MCF 10A (cell line): Measurements from ENCODE around the gene NPW. TPM values are rescaled to one million over a fixed set of nuclear protein-coding genes. Genes with fewer than 3 reads are reported as not detected.

ENCODE experiments used
- BruUV-seq: library from RNA; stranded (reverse); fragments of 400-500 nt; replicated peaks from 2 replicates; lab custom pipeline; 2021; lab: Mats Ljungman, UMichigan
- CTCF ChIA-PET: fragments of 300-600 bp; sonication (Branson Sonifier 250); formaldehyde crosslinking; extraction: SDS; loops from one replicate; lab custom pipeline; 2021; ENCODE audit warnings: antibody characterized with exemption, inconsistent platforms; lab: Yijun Ruan, JAX
- POLR2A ChIA-PET: fragments of 300-600, 350-650 bp; sonication (Branson Sonifier 250); formaldehyde crosslinking; extraction: SDS; loops from one replicate; lab custom pipeline; 2020; ENCODE audit warnings: antibody characterized with exemption, inconsistent platforms; lab: Yijun Ruan, JAX
- DNase-seq: peaks from one replicate; pipeline ENCODE4 v3.0.0-alpha.2; 2018; ENCODE audit not compliant: unreplicated experiment
- H3K27ac Mint-ChIP-seq: one replicate; pipeline ENCODE4 v1.8.0; 2022; ENCODE audit warnings: mild to moderate bottlenecking, low read depth, mixed read lengths; ENCODE audit not compliant: unreplicated experiment
- H3K27me3 Mint-ChIP-seq: one replicate; pipeline ENCODE4 v1.8.0; 2022; ENCODE audit warnings: mixed read lengths; ENCODE audit not compliant: insufficient read depth, unreplicated experiment
- H3K36me3 Mint-ChIP-seq: one replicate; pipeline ENCODE4 v1.8.0; 2022; ENCODE audit warnings: mild to moderate bottlenecking, moderate library complexity, mixed read lengths; ENCODE audit not compliant: insufficient read depth, unreplicated experiment
- H3K4me1 Mint-ChIP-seq: one replicate; pipeline ENCODE4 v1.8.0; 2022; ENCODE audit warnings: mixed read lengths; ENCODE audit not compliant: insufficient read depth, unreplicated experiment
- H3K4me3 Mint-ChIP-seq: one replicate; pipeline ENCODE4 v1.8.0; 2022; ENCODE audit warnings: mild to moderate bottlenecking, moderate library complexity, mixed read lengths; ENCODE audit not compliant: unreplicated experiment
- H3K9me3 Mint-ChIP-seq: one replicate; pipeline ENCODE4 v1.8.0; 2022; ENCODE audit warnings: mixed read lengths; ENCODE audit not compliant: unreplicated experiment
- intact Hi-C: fragments of 100-400 bp; cut with micrococcal nuclease; formaldehyde crosslinking; loops from 2 replicates; pipeline ENCODE4 v1.14.1; 2022
- total RNA-seq: library from RNA; stranded (reverse); gene quantifications from 2 replicates; pipeline ENCODE4 v1.2.3, GENCODE V29; 2022
- TF ChIP-seq, protein P1 (sequence below): fragments of 200-600 bp; IDR thresholded peaks from one replicate; pipeline ENCODE4 v1.8.0; 2022; ENCODE audit warnings: antibody characterized with exemption, mild to moderate bottlenecking; ENCODE audit not compliant: unreplicated experiment

Gene NPW
- total RNA-seq, 1 experiment from 2014 or later, result 4.9 TPM

DNA sequence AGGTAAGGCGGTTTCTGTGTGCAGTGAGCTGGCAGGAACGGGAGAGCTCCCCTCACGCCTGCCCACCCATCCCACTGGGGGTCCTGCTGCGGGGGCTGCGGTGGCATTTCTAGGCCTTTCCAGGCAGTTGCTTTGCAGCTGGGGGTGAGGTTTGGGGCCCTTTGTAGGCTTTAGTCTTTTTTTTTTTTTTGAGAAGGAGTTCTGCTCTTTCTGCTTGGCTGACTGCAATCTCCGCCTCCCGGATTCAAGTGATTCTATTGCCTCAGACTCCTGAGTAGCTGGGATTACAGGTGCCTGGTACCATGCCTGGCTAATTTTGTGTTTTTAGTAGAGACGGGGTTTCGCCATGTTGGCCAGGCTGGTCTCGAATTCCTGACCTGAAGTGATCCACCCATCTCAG, 39.3 kb downstream of the NPW start:
- no peak overlapping the region for H3K27ac Mint-ChIP-seq
- no TSS peak for BruUV-seq

DNA sequence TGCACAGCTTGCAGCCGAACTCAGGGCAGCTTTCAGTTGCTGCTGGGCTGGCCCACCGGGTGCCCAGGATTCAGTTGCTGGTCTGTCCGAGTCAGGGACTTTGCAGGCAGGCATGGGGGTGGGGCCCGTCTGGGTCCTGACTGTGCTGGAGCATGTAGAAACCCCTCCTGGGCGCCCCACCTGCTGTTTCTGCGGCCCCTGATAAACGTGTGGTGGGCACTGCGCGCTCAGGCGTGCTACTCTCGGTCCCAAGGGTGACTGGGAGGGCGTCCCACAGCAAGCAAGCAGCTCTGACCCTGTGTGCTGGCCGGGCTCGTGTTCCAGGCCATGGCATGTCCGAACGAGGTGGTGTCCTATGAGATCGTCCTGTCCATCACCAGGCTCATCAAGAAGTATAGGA, 40.8 kb downstream of the NPW start:
- Mint-ChIP-seq H3K36me3 (peaks cover 28% of the 10 kb centered on the region), H3K27ac (no peak overlapping the region), H3K9me3 (no peaks in the 10 kb centered on the region), H3K4me1 (no peaks in the 10 kb centered on the region), H3K27me3 (no peaks in the 10 kb centered on the region), H3K4me3 (no peak overlapping the region)
- intact Hi-C loops, result no loop called here
- TF ChIP-seq, protein P1, sequence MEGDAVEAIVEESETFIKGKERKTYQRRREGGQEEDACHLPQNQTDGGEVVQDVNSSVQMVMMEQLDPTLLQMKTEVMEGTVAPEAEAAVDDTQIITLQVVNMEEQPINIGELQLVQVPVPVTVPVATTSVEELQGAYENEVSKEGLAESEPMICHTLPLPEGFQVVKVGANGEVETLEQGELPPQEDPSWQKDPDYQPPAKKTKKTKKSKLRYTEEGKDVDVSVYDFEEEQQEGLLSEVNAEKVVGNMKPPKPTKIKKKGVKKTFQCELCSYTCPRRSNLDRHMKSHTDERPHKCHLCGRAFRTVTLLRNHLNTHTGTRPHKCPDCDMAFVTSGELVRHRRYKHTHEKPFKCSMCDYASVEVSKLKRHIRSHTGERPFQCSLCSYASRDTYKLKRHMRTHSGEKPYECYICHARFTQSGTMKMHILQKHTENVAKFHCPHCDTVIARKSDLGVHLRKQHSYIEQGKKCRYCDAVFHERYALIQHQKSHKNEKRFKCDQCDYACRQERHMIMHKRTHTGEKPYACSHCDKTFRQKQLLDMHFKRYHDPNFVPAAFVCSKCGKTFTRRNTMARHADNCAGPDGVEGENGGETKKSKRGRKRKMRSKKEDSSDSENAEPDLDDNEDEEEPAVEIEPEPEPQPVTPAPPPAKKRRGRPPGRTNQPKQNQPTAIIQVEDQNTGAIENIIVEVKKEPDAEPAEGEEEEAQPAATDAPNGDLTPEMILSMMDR, result no peak
- no peak for DNase-seq
- ChIA-PET POLR2A (interaction anchor here (0.7 to 2.1 kb wide), 3 partner anchors 13 to 64 kb away, joined by 3 to 6 read pairs (median 5); partner anchors contain the start of genes NTHL1 and TSC2), CTCF (no interaction called here)
- no TSS peak for BruUV-seq

More for the DNA sequence above, 39.3 kb downstream of the NPW start:
- POLR2A ChIA-PET, result no interaction called here
- H3K4me3 Mint-ChIP-seq, result no peak overlapping the region
- CTCF ChIA-PET, result interaction anchor here (0.6 kb wide), 1 partner anchor 1273 kb away, joined by 3 read pairs; no protein-coding TSS in a partner anchor
- H3K27me3 Mint-ChIP-seq, result no peaks in the 10 kb centered on the region
- no peak for DNase-seq
- TF ChIP-seq, protein P1, result no peak
- H3K4me1 Mint-ChIP-seq, result no peaks in the 10 kb centered on the region
- H3K9me3 Mint-ChIP-seq, result no peaks in the 10 kb centered on the region
- intact Hi-C loops, result no loop called here
- H3K36me3 Mint-ChIP-seq, result peaks cover 28% of the 10 kb centered on the region

DNA sequence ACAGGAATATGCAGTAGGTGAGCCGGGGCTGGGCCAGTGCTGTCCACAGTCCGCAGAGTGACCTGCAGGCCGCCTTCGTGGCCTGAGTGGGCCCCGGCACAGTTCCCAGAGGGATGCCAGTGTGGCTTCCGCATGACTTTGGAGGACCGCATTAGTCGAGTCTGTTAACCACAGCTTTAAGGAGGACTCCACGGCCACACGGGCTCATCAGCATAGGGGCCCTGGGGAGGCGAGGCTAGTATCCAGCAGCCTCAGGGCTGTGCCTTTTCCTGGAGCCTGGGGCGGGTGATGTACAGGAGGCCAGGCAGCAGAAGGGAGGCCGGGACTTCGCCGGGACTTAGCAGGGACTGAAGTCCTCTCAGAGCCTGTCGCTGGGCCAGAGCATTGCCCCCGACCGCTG, 41.4 kb downstream of the NPW start:
- CTCF ChIA-PET, result no interaction called here

DNA sequence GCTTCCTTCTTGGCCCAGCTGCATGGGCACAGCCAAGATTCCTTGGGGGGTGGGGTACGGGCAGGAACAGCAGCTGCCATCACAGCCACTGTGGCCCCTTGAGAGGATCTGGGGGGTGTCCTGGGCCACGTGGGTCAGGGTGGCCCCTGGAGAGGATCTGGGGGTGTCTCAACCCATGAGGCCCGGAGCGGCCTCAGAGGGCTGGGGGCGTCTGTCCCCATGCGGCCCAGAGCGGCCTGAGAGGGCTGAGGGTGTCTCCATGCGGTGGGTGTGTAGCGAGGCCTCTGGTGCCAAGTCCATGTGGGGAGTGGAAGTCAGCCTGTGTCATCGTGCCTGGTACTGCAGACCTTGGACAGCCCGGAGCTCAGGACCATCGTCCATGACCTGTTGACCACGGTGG, 41.9 kb downstream of the NPW start:
- no TSS peak for BruUV-seq
- H3K27me3 Mint-ChIP-seq, result no peaks in the 10 kb centered on the region
- no peak for DNase-seq
- CTCF ChIA-PET, result no interaction called here
- H3K4me3 Mint-ChIP-seq, result no peak overlapping the region
- H3K36me3 Mint-ChIP-seq, result peaks cover 25% of the 10 kb centered on the region
- no peaks in the 10 kb centered on the region for H3K9me3 Mint-ChIP-seq
- H3K4me1 Mint-ChIP-seq, result no peaks in the 10 kb centered on the region
- POLR2A ChIA-PET, result interaction anchor here (1.0 to 2.1 kb wide), 2 partner anchors 14 to 17 kb away, joined by 3 to 6 read pairs; partner anchors contain the start of genes NTHL1 and TSC2
- intact Hi-C loops, result no loop called here
- TF ChIP-seq, protein P1, result no peak
- no peak overlapping the region for H3K27ac Mint-ChIP-seq

More for the DNA sequence above, 41.4 kb downstream of the NPW start:
- DNase-seq, result no peak
- no peaks in the 10 kb centered on the region for H3K9me3 Mint-ChIP-seq
- no TSS peak for BruUV-seq
- intact Hi-C loops, result no loop called here
- H3K36me3 Mint-ChIP-seq, result peaks cover 25% of the 10 kb centered on the region
- POLR2A ChIA-PET, result interaction anchor here (1.0 to 2.1 kb wide), 2 partner anchors 13 to 17 kb away, joined by 3 to 6 read pairs; partner anchors contain the start of genes NTHL1 and TSC2
- no peaks in the 10 kb centered on the region for H3K4me1 Mint-ChIP-seq
- H3K4me3 Mint-ChIP-seq, result no peak overlapping the region
- no peak overlapping the region for H3K27ac Mint-ChIP-seq
- TF ChIP-seq, protein P1, result no peak
- no peaks in the 10 kb centered on the region for H3K27me3 Mint-ChIP-seq
